ENCODE data around the gene SLC39A11.

SLC39A11 gene

DNA sequence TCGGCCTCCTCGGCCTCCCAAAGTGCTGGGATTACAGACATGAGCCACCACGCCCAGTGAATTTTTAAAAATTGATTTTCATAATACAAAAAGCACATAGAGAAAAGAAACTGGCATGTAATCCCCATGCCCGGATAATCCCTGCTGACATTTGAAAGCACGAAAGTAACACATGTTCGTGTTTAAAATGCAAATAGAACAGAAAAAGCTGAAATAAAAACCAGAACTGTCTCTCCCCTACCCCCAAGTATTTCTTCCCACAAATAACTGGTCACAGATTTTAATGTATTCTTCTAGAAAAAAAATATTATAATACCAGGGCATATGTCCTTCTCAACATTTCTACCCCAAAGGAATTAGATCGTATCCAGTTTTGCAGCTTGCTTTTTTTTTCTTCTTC lies 222.9 kb downstream of the SLC39A11 start:
- DNase-seq = no peak
- no peak overlapping the region for H3K4me3 Mint-ChIP-seq
- peaks cover 17% of the 10 kb centered on the region for H3K36me3 Mint-ChIP-seq (ENCODE audit: low read depth)
- peaks cover 3% of the 10 kb centered on the region for H3K27me3 Mint-ChIP-seq (ENCODE audit: low read depth, poor library complexity)
- TF ChIP-seq, protein P1, sequence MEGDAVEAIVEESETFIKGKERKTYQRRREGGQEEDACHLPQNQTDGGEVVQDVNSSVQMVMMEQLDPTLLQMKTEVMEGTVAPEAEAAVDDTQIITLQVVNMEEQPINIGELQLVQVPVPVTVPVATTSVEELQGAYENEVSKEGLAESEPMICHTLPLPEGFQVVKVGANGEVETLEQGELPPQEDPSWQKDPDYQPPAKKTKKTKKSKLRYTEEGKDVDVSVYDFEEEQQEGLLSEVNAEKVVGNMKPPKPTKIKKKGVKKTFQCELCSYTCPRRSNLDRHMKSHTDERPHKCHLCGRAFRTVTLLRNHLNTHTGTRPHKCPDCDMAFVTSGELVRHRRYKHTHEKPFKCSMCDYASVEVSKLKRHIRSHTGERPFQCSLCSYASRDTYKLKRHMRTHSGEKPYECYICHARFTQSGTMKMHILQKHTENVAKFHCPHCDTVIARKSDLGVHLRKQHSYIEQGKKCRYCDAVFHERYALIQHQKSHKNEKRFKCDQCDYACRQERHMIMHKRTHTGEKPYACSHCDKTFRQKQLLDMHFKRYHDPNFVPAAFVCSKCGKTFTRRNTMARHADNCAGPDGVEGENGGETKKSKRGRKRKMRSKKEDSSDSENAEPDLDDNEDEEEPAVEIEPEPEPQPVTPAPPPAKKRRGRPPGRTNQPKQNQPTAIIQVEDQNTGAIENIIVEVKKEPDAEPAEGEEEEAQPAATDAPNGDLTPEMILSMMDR (IDR thresholded peaks at IDR 0.05) = no peak
- H3K4me1 Mint-ChIP-seq = no peaks in the 10 kb centered on the region
- H3K27ac Mint-ChIP-seq = no peak overlapping the region
- peaks cover 38% of the 10 kb centered on the region for H3K9me3 Mint-ChIP-seq

DNA sequence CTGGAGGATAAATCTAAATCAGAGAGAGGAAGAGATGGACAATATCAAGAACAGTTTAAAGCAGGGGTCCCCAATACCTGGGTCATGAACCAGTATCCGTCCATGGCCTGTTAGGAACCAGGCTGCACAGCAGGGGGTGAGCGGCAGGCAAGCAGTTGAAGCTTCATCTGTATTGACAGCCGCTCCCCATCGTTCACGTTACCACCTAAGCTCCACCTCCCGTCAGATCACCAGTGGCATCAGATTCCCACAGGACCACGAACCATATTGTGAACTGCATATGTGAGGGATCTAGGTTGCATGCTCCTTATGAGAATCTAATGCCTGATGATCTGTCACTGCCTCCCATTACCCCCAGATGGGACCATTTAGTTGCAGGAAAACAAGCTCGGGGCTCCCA lies 226.5 kb downstream of the SLC39A11 start:
- TF ChIP-seq, protein P1 (IDR thresholded peaks at IDR 0.05) = no peak
- Mint-ChIP-seq H3K27ac (no peak overlapping the region), H3K27me3 (ENCODE audit: low read depth, poor library complexity) (peaks cover 9% of the 10 kb centered on the region), H3K9me3 (peaks cover 32% of the 10 kb centered on the region), H3K36me3 (ENCODE audit: low read depth) (peaks cover 16% of the 10 kb centered on the region), H3K4me3 (no peak overlapping the region), H3K4me1 (peaks cover 25% of the 10 kb centered on the region)
- DNase-seq = no peak

DNA sequence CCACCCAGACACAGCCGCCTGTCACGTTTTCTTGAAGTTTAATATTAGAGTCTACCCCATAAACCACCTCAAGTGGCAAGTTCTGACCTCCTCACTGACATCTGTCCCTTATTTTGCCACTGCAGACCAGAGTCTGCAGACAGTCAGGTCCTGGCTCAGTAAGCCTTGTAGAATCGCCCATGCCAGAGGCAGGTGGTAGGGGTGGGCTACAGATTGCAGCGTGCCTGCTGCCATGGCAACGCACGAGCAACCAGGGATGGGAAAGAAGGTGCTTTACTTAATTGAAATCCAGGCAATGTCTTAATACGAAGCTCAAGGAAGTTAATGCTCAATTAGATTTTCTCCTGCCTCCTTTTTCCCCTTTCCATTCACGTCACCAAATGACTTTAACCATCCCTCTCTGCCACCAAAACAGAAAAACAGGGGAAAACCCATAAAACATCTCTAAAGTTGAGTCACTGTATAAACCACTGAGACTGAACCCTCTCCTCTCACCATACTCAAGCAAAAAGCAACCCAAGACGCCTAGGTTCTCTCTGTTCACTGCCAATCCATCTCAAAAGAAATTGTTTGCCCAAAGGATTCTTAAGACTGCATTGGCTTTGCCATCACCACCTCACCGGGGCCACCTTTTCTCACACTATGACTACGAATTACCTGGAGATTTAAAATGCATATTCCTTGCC lies 228.8 kb downstream of the SLC39A11 start:
- H3K27ac Mint-ChIP-seq = no peak overlapping the region
- TF ChIP-seq, protein P1 (IDR thresholded peaks at IDR 0.05) = no peak
- no peak overlapping the region for H3K4me3 Mint-ChIP-seq
- peaks cover 19% of the 10 kb centered on the region for H3K36me3 Mint-ChIP-seq (ENCODE audit: low read depth)
- H3K4me1 Mint-ChIP-seq = peaks cover 25% of the 10 kb centered on the region
- H3K9me3 Mint-ChIP-seq = peaks cover 37% of the 10 kb centered on the region
- peaks cover 17% of the 10 kb centered on the region for H3K27me3 Mint-ChIP-seq (ENCODE audit: low read depth, poor library complexity)
- DNase-seq = no peak

DNA sequence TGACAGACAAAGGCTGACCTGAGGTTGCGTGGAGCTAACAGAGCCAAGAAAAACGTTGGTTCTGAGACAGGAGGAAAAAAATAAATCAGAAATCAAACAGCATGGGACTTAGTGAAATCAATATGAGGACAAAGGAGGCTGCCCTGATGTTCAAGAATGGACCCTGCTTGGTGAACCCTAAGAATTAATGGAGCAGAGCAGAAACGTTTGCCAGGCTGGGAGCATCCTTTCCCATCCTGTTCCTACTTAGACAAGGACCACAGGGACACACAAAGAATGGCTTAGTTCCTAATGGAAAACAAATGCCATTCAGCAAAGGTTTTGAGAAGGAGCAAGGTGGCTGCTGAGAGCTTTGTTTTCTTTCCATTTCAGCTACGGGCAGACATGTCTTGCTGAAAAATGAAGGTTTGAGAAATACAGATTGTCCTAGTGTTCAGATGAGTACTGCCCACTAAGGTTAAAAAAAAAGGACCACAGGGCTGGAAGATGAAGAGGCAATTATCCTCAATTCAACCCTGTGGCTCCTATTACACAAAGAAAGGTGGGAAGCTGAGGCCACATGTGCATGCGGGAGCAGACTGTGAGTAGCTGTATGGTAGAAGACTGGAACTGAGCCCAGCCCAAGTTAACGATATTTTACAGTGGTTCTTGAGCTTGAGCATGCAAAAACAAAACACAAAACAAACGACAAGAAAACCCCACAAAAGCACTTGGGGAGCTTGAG lies 230.1 kb downstream of the SLC39A11 start:
- Mint-ChIP-seq H3K9me3 (peaks cover 47% of the 10 kb centered on the region), H3K36me3 (ENCODE audit: low read depth) (peaks cover 31% of the 10 kb centered on the region), H3K27me3 (ENCODE audit: low read depth, poor library complexity) (peaks cover 21% of the 10 kb centered on the region), H3K4me1 (peaks cover 25% of the 10 kb centered on the region), H3K4me3 (no peak overlapping the region), H3K27ac (no peak overlapping the region)
- no peak for DNase-seq
- TF ChIP-seq, protein P1 (IDR thresholded peaks at IDR 0.05) = no peak

DNA sequence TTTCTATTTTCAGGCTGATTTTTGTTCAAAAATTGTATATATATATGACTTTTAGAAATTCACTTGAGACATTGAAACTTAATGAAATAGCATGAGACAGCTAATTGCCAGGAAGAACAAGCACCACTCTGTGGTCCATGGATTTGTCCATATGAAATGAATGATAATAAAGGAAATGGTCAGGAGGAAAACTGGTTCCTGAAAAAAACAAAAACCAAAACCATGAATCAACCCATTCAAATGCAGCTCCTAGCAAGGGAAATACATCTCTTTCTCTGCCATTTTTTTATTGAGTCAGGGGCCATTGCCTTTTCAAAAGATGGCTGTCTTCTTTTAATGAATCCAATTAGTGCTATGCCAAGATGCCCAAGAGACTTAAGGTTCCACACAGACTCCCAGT lies 230.7 kb downstream of the SLC39A11 start:
- Mint-ChIP-seq H3K9me3 (peaks cover 47% of the 10 kb centered on the region), H3K4me3 (no peak overlapping the region), H3K27me3 (ENCODE audit: low read depth, poor library complexity) (peaks cover 21% of the 10 kb centered on the region), H3K27ac (no peak overlapping the region), H3K4me1 (peaks cover 25% of the 10 kb centered on the region), H3K36me3 (ENCODE audit: low read depth) (peaks cover 32% of the 10 kb centered on the region)
- no peak for DNase-seq
- TF ChIP-seq, protein P1 (IDR thresholded peaks at IDR 0.05) = no peak
